Measurements from ENCODE around the gene LTBP3. TPM values are rescaled to one million over a fixed set of nuclear protein-coding genes. Genes with fewer than 3 reads are reported as not detected.

LTBP3 gene
- total and polyA plus RNA-seq, 12 donors = 42.7 to 92.5 (median 72.8) TPM

DNA sequence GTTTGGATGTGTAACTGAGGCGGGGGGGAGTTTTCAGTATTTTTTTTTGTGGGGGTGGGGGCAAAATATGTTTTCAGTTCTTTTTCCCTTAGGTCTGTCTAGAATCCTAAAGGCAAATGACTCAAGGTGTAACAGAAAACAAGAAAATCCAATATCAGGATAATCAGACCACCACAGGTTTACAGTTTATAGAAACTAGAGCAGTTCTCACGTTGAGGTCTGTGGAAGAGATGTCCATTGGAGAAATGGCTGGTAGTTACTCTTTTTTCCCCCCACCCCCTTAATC is 57.0 kb downstream of the LTBP3 start:
- ATAC-seq (no peak), DNase-seq (no peak)
- H3K9me3 ChIP-seq = no peaks in the 10 kb centered on the region
- TF ChIP-seq, protein P1, sequence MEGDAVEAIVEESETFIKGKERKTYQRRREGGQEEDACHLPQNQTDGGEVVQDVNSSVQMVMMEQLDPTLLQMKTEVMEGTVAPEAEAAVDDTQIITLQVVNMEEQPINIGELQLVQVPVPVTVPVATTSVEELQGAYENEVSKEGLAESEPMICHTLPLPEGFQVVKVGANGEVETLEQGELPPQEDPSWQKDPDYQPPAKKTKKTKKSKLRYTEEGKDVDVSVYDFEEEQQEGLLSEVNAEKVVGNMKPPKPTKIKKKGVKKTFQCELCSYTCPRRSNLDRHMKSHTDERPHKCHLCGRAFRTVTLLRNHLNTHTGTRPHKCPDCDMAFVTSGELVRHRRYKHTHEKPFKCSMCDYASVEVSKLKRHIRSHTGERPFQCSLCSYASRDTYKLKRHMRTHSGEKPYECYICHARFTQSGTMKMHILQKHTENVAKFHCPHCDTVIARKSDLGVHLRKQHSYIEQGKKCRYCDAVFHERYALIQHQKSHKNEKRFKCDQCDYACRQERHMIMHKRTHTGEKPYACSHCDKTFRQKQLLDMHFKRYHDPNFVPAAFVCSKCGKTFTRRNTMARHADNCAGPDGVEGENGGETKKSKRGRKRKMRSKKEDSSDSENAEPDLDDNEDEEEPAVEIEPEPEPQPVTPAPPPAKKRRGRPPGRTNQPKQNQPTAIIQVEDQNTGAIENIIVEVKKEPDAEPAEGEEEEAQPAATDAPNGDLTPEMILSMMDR (IDR thresholded peaks at IDR 0.05) = no peak
- peak overlapping the region; percentile 97 to 100 (median 99) for H3K27ac ChIP-seq
- H3K27me3 ChIP-seq = no peaks in the 10 kb centered on the region
- peaks cover 11 to 42% (median 29%) of the 10 kb centered on the region in 9 donors for H3K4me1 ChIP-seq
- H3K4me3 ChIP-seq = peak overlapping the region; percentile 68 to 88 (median 84)
- 0 to 3% methylated on average over 2 of the region's 2 CpGs for WGBS, 2 donors
- intact Hi-C loops (cut with DNase I) = loop anchor here in 1 of 10 donors (5.0 kb wide), 1 partner anchor 79 kb away; the partner anchor contains the start of gene NEAT1
- peaks cover 0 to 61% (median 43%) of the 10 kb centered on the region in 9 donors for H3K36me3 ChIP-seq

DNA sequence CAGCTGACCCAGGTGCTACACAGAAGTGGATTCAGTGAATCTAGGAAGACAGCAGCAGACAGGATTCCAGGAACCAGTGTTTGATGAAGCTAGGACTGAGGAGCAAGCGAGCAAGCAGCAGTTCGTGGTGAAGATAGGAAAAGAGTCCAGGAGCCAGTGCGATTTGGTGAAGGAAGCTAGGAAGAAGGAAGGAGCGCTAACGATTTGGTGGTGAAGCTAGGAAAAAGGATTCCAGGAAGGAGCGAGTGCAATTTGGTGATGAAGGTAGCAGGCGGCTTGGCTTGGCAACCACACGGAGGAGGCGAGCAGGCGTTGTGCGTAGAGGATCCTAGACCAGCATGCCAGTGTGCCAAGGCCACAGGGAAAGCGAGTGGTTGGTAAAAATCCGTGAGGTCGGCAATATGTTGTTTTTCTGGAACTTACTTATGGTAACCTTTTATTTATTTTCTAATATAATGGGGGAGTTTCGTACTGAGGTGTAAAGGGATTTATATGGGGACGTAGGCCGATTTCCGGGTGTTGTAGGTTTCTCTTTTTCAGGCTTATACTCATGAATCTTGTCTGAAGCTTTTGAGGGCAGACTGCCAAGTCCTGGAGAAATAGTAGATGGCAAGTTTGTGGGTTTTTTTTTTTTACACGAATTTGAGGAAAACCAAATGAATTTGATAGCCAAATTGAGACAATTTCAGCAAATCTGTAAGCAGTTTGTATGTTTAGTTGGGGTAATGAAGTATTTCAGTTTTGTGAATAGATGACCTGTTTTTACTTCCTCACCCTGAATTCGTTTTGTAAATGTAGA is 57.6 kb downstream of the LTBP3 start:
- H3K4me3 ChIP-seq = peak overlapping the region; percentile 68 to 88 (median 84)
- no peaks in the 10 kb centered on the region for H3K27me3 ChIP-seq
- no peak for ATAC-seq
- H3K4me1 ChIP-seq = peaks cover 14 to 42% (median 29%) of the 10 kb centered on the region in 9 donors
- intact Hi-C loops (cut with DNase I) = loop anchor here in 1 of 10 donors (5.0 kb wide), 1 partner anchor 78 kb away; the partner anchor contains the start of gene NEAT1
- TF ChIP-seq, protein P1 (IDR thresholded peaks at IDR 0.05) = no peak
- H3K36me3 ChIP-seq = peaks cover 0 to 56% (median 38%) of the 10 kb centered on the region in 9 donors
- H3K27ac ChIP-seq = peak overlapping the region; percentile 97 to 100 (median 99)
- WGBS, 2 donors = 0 to 4% methylated on average over 20 of the region's 20 CpGs
- no peak for DNase-seq
- H3K9me3 ChIP-seq = no peaks in the 10 kb centered on the region

DNA sequence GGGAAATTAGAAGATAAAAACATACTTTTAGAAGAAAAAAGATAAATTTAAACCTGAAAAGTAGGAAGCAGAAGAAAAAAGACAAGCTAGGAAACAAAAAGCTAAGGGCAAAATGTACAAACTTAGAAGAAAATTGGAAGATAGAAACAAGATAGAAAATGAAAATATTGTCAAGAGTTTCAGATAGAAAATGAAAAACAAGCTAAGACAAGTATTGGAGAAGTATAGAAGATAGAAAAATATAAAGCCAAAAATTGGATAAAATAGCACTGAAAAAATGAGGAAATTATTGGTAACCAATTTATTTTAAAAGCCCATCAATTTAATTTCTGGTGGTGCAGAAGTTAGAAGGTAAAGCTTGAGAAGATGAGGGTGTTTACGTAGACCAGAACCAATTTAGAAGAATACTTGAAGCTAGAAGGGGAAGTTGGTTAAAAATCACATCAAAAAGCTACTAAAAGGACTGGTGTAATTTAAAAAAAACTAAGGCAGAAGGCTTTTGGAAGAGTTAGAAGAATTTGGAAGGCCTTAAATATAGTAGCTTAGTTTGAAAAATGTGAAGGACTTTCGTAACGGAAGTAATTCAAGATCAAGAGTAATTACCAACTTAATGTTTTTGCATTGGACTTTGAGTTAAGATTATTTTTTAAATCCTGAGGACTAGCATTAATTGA is 58.3 kb downstream of the LTBP3 start:
- no peaks in the 10 kb centered on the region for H3K27me3 ChIP-seq
- H3K36me3 ChIP-seq = peaks cover 0 to 48% (median 31%) of the 10 kb centered on the region in 9 donors
- no peak for ATAC-seq
- WGBS, 2 donors = 0 to 1% methylated on average over 3 of the region's 3 CpGs
- intact Hi-C loops (cut with DNase I) = loop anchor here in 4 of 10 donors (1.0 to 5.0 kb wide), 4 partner anchors 23 to 81 kb away; partner anchors contain the start of gene NEAT1 (in 1 of the 4)
- no peak for DNase-seq
- TF ChIP-seq, protein P1 (IDR thresholded peaks at IDR 0.05) = no peak
- H3K4me1 ChIP-seq = peaks cover 13 to 41% (median 28%) of the 10 kb centered on the region in 9 donors
- no peaks in the 10 kb centered on the region for H3K9me3 ChIP-seq
- peak overlapping the region; percentile 97 to 100 (median 99) for H3K27ac ChIP-seq
- H3K4me3 ChIP-seq = peak overlapping the region; percentile 68 to 88 (median 84)

DNA sequence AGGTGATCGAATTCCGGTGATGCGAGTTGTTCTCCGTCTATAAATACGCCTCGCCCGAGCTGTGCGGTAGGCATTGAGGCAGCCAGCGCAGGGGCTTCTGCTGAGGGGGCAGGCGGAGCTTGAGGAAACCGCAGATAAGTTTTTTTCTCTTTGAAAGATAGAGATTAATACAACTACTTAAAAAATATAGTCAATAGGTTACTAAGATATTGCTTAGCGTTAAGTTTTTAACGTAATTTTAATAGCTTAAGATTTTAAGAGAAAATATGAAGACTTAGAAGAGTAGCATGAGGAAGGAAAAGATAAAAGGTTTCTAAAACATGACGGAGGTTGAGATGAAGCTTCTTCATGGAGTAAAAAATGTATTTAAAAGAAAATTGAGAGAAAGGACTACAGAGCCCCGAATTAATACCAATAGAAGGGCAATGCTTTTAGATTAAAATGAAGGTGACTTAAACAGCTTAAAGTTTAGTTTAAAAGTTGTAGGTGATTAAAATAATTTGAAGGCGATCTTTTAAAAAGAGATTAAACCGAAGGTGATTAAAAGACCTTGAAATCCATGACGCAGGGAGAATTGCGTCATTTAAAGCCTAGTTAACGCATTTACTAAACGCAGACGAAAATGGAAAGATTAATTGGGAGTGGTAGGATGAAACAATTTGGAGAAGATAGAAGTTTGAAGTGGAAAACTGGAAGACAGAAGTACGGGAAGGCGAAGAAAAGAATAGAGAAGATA is 59.0 kb downstream of the LTBP3 start, which contains the start of gene MALAT1:
Gene MALAT1, plus strand, starts transcription at position 69 of the 736 bp plus-strand sequence.
- peak within 1 kb of the TSS; percentile 97 to 100 (median 99) for H3K27ac ChIP-seq
- H3K4me3 ChIP-seq = peak within 1 kb of the TSS; percentile 68 to 88 (median 84)
- DNase-seq (peak; percentile 91 to 96), ATAC-seq (peak in 7 of 8 donors; percentile 16 to 37 (median 23))
- WGBS, 2 donors = 0 to 2% methylated on average over 24 of the region's 24 CpGs
- H3K9me3 ChIP-seq = no peaks in the 10 kb centered on the region
- peaks cover 17 to 41% (median 30%) of the 10 kb centered on the region in 9 donors for H3K4me1 ChIP-seq
- peaks cover 0 to 41% (median 24%) of the 10 kb centered on the region in 9 donors for H3K36me3 ChIP-seq
- intact Hi-C loops (cut with DNase I) = loop anchor here in 3 of 10 donors (1.0 to 2.0 kb wide), 3 partner anchors 22 to 80 kb away; no protein-coding TSS in a partner anchor
- TF ChIP-seq, protein P1 (IDR thresholded peaks at IDR 0.05) = no peak
- H3K27me3 ChIP-seq = no peaks in the 10 kb centered on the region

All from heart right ventricle (tissue), 16 donors.